Transverse colon (tissue), 4 donors: ENCODE results near the gene BLID. TPM values are rescaled to one million over a fixed set of nuclear protein-coding genes. Genes with fewer than 3 reads are reported as not detected.

Experiments used
- DNase-seq: peaks from one replicate; pipeline ENCODE4 v3.0.0-alpha.2; 2019
- H3K27ac ChIP-seq, 4 donors: fragments of 200-600 bp; sonication (generic); 2 replicates each; pipeline ENCODE4 v1.5.1; 2016 to 2018; ENCODE audit warnings: inconsistent platforms in 4 of 4
- H3K27me3 ChIP-seq: fragments of 200-600 bp; sonication (generic); 2 replicates; pipeline ENCODE4 v1.5.1; 2017; ENCODE audit warnings: inconsistent platforms
- H3K36me3 ChIP-seq, 4 donors: fragments of 200-600 bp; sonication (generic); 2 replicates each; pipeline ENCODE4 v1.5.1; 2017 to 2019; ENCODE audit warnings: inconsistent platforms in 4 of 4
- H3K4me1 ChIP-seq, 4 donors: fragments of 200-600 bp; sonication (generic); 2 replicates each; pipeline ENCODE4 v1.5.1; 2017 to 2020; ENCODE audit warnings: inconsistent platforms in 4 of 4
- H3K4me3 ChIP-seq, 4 donors: fragments of 200-600 bp; sonication (generic); 1 replicate in 1 of 4; 2 replicates in 3 of 4; pipeline versions ENCODE4 v1.5.1 to v1.6.1; 2017 to 2019; ENCODE audit warnings: inconsistent platforms in 4 of 4
- H3K9me3 ChIP-seq, 2 donors: fragments of 200-600 bp; sonication (generic); 2 replicates each; pipeline ENCODE4 v1.5.1; 2017 to 2019; ENCODE audit warnings: inconsistent platforms in 2 of 2
- EP300 ChIP-seq: sonication (generic); formaldehyde crosslinking; IDR thresholded peaks from one replicate; pipeline ENCODE4 v1.6.1; 2017; ENCODE audit warnings: antibody characterized with exemption, low read depth
- POLR2A ChIP-seq: fragments of 450-650 bp; IDR thresholded peaks from one replicate; pipeline ENCODE4 v1.6.1; 2016; ENCODE audit warnings: antibody characterized with exemption, mild to moderate bottlenecking, moderate library complexity
- POLR2AphosphoS5 ChIP-seq, 3 donors: sonication (generic); formaldehyde crosslinking; IDR thresholded peaks; one replicate each; pipeline ENCODE4 v1.6.1; 2016; ENCODE audit warnings: antibody characterized with exemption in 3 of 3
- WGBS, 2 donors: methylation state at CpG; one replicate each; pipeline ENCODE4 v1.1.5; 2018; ENCODE audit warnings: low coverage in 1 of 2; 5-methylcytosine and 5-hydroxymethylcytosine counted together
- in situ Hi-C, 4 donors: fragments of 200-750 bp; cut with MboI; loops; one replicate each; pipeline versions ENCODE4 v1.15.0 to v1.15.1; 2017; ENCODE audit warnings: low sequenced_read_pairs in 3 of 4, low pct_ligation_motif_present in 1 of 4, low pct_unique_long_range_greater_than_20kb in 1 of 4
- intact Hi-C: fragments of 100-400 bp; cut with DNase I; formaldehyde crosslinking; loops from one replicate; pipeline ENCODE4 v1.15.1; 2023; ENCODE audit warnings: low total_unique reads
- total RNA-seq, 4 donors: library from RNA; depleted of rRNA; stranded (reverse); fragments of >200 nt; gene quantifications; one replicate each; pipeline ENCODE4 v1.1.0, GENCODE V29; 2016
- TF ChIP-seq, protein P1 (sequence below), 5 experiments: fragments of 200-600 bp in 3 of 5; fragments of 450-650 bp in 2 of 5; sonication (generic) in 3 of 5; IDR thresholded peaks; 1 replicate in 2 of 5; 2 replicates in 3 of 5; pipeline ENCODE4 v1.5.1; 2016 to 2017; ENCODE audit warnings: antibody characterized with exemption in 5 of 5, inconsistent platforms in 3 of 5, mild to moderate bottlenecking in 2 of 5, moderate library complexity in 1 of 5

BLID gene
- total RNA-seq, 4 donors from 2014 or later = not detected

GRCh38 chr11:122131126-122131525 is 15.1 kb upstream of the BLID start:
- TF ChIP-seq POLR2A = no peak
- TF ChIP-seq EP300 = no peak
- TF ChIP-seq POLR2AphosphoS5 (IDR thresholded peaks at IDR 0.05) = no peak
- TF ChIP-seq, protein P1, sequence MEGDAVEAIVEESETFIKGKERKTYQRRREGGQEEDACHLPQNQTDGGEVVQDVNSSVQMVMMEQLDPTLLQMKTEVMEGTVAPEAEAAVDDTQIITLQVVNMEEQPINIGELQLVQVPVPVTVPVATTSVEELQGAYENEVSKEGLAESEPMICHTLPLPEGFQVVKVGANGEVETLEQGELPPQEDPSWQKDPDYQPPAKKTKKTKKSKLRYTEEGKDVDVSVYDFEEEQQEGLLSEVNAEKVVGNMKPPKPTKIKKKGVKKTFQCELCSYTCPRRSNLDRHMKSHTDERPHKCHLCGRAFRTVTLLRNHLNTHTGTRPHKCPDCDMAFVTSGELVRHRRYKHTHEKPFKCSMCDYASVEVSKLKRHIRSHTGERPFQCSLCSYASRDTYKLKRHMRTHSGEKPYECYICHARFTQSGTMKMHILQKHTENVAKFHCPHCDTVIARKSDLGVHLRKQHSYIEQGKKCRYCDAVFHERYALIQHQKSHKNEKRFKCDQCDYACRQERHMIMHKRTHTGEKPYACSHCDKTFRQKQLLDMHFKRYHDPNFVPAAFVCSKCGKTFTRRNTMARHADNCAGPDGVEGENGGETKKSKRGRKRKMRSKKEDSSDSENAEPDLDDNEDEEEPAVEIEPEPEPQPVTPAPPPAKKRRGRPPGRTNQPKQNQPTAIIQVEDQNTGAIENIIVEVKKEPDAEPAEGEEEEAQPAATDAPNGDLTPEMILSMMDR (IDR thresholded peaks at IDR 0.05) = no peak
- H3K36me3 ChIP-seq = no peaks in the 10 kb centered on the region
- no peaks in the 10 kb centered on the region for H3K9me3 ChIP-seq
- H3K27ac ChIP-seq = no peak overlapping the region
- in situ Hi-C loops (no loop called here), intact Hi-C loops (no loop called here)
- no peak overlapping the region for H3K4me3 ChIP-seq
- H3K4me1 ChIP-seq = no peaks in the 10 kb centered on the region
- WGBS, 2 donors = 43 to 56% methylated on average over 1 to 2 of the region's 2 CpGs
- H3K27me3 ChIP-seq = no peaks in the 10 kb centered on the region
- DNase-seq = no peak

- intact Hi-C loops (loop anchor here (5.0 kb wide), 1 partner anchor 184 kb away; no protein-coding TSS in a partner anchor), in situ Hi-C loops (no loop called here)
Observed at GRCh38 chr11:122128146-122128545, 12.1 kb upstream of the BLID start.

DNA sequence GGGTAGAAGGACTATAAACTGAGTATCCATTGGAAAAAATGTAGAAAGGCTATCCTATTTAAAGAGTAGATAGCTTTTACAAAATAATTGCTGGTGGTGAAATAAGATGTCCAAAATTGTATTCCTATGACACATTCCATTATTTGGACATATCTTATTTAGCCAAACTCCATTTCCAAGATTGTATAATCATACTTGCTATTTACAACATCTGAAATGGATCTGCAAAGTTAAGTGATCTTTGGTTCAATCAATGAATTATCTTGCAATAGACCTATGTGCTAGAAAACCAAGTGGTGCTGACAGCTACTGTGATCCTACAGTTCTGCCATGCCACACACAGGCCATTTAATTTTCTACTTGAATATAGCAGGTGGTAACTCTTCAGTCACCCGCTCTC is 11.0 kb upstream of the BLID start:
- in situ Hi-C loops (no loop called here), intact Hi-C loops (loop anchor here (5.0 kb wide), 1 partner anchor 185 kb away; no protein-coding TSS in a partner anchor)
- H3K9me3 ChIP-seq = no peaks in the 10 kb centered on the region
- no peak overlapping the region for H3K4me3 ChIP-seq
- TF ChIP-seq POLR2AphosphoS5 (IDR thresholded peaks at IDR 0.05) (no peak), POLR2A (no peak), EP300 (no peak)
- TF ChIP-seq, protein P1 (IDR thresholded peaks at IDR 0.05) = no peak
- H3K36me3 ChIP-seq = no peaks in the 10 kb centered on the region
- no peak for DNase-seq
- H3K4me1 ChIP-seq = no peaks in the 10 kb centered on the region
- 88 to 89% methylated on average over 1 of the region's 1 CpG for whole genome bisulfite sequencing, 2 donors
- H3K27me3 ChIP-seq = no peaks in the 10 kb centered on the region
- no peak overlapping the region for H3K27ac ChIP-seq

More at GRCh38 chr11:122128146-122128545, 12.1 kb upstream of the BLID start:
- Histone ChIP-seq H3K27ac (no peak overlapping the region), H3K27me3 (no peaks in the 10 kb centered on the region), H3K4me1 (no peaks in the 10 kb centered on the region), H3K4me3 (no peak overlapping the region), H3K36me3 (no peaks in the 10 kb centered on the region), H3K9me3 (no peaks in the 10 kb centered on the region)
- WGBS, 2 donors = 87 to 93% methylated on average over 3 to 5 of the region's 5 CpGs
- no peak for DNase-seq
- TF ChIP-seq POLR2AphosphoS5 (IDR thresholded peaks at IDR 0.05) (no peak), EP300 (no peak), POLR2A (no peak)
- TF ChIP-seq, protein P1 (IDR thresholded peaks at IDR 0.05) = no peak

DNA sequence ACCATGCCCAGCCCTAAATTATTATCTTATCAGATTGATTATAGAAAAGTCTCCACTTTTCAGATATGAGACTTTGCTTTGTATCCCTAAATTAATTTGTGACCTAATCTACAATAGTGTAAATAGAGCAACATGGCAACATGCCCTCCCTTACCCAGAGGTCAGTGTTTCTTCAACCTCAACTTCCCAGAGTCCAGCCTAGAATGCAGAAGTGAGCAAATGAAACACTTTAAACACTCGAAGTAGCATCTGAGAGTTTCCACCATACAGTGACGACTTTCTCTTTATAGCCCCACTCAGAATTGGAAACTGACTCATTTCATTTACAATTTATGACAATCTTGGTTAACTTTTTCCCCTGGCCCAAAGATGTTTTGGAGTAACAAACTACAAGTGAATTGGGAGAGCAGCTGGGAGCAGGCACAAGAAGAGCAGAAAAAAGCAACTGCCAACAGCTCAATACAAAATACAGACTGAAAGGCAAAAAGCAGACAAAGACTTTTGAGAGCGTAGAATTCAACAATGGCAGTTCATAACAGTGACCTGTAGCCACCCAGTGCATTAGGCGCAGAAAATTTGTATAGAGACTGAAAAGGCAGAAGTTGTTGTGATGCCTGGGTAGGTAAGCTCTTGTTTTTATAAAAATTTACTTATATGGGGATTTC is 10.1 kb upstream of the BLID start:
- intact Hi-C loops = loop anchor here (5.0 kb wide), 1 partner anchor 186 kb away; no protein-coding TSS in a partner anchor
- WGBS, 2 donors = 60% methylated on average over 3 to 4 of the region's 4 CpGs
- in situ Hi-C loops = no loop called here

More for the DNA sequence above, 10.1 kb upstream of the BLID start:
- TF ChIP-seq POLR2AphosphoS5 (IDR thresholded peaks at IDR 0.05) = no peak
- no peak for TF ChIP-seq EP300
- no peak for TF ChIP-seq POLR2A
- TF ChIP-seq, protein P1 (IDR thresholded peaks at IDR 0.05) = no peak
- Histone ChIP-seq H3K27me3 (no peaks in the 10 kb centered on the region), H3K4me1 (no peaks in the 10 kb centered on the region), H3K9me3 (no peaks in the 10 kb centered on the region), H3K4me3 (no peak overlapping the region), H3K27ac (no peak overlapping the region), H3K36me3 (no peaks in the 10 kb centered on the region)
- DNase-seq = no peak
